PC-9 (cell line): Measurements from ENCODE around the gene DICER1. TPM values are rescaled to one million over a fixed set of nuclear protein-coding genes. Genes with fewer than 3 reads are reported as not detected.

Experiments used
- BruUV-seq: library from RNA; stranded (reverse); fragments of 400-500 nt; replicated peaks from 2 replicates; lab custom pipeline; 2021; lab: Mats Ljungman, UMichigan
- CTCF ChIA-PET: fragments of 300-600 bp; sonication (Branson Sonifier 250); formaldehyde crosslinking; loops from one replicate; lab custom pipeline; 2022; ENCODE audit warnings: antibody characterized with exemption; lab: Charles Lee
- POLR2A ChIA-PET: fragments of 300-600 bp; sonication (Branson Sonifier 250); formaldehyde crosslinking; loops from one replicate; lab custom pipeline; 2022; ENCODE audit warnings: antibody characterized with exemption; ENCODE audit not compliant: unreplicated experiment; lab: Charles Lee
- DNase-seq, 2 experiments: peaks; one replicate each; pipeline versions ENCODE4 v3.0.0 to v3.0.0-alpha.2; 2015 to 2022; ENCODE audit warnings: mixed read lengths in 1 of 2
- H2AFZ ChIP-seq: fragments of 200-600 bp; sonication (generic); 2 replicates; pipeline ENCODE4 v1.8.1; 2017; ENCODE audit warnings: antibody characterized with exemption
- H3F3A ChIP-seq: fragments of 200-600 bp; sonication (generic); 2 replicates; pipeline ENCODE4 v1.8.1; 2017; ENCODE audit warnings: antibody characterized with exemption, mild to moderate bottlenecking, low read depth; ENCODE audit not compliant: insufficient read depth
- H3K27ac ChIP-seq: fragments of 200-600 bp; sonication (generic); 2 replicates; pipeline ENCODE4 v1.6.1; 2016; ENCODE audit warnings: mixed run types
- H3K27me3 ChIP-seq: fragments of 200-600 bp; sonication (generic); 2 replicates; pipeline ENCODE4 v1.6.1; 2016; ENCODE audit warnings: low read depth, mixed run types; ENCODE audit not compliant: insufficient read depth
- H3K36me3 ChIP-seq: fragments of 200-600 bp; sonication (generic); 2 replicates; pipeline ENCODE4 v1.6.1; 2016; ENCODE audit warnings: low read depth, mixed run types
- H3K4me1 ChIP-seq: fragments of 200-600 bp; sonication (generic); replicated peaks from 2 replicates; pipeline ENCODE4 v1.6.1; 2016; ENCODE audit warnings: mixed run types; ENCODE audit not compliant: insufficient read depth
- H3K4me2 ChIP-seq: fragments of 200-600 bp; sonication (generic); 2 replicates; pipeline ENCODE4 v1.6.1; 2017; ENCODE audit warnings: mixed run types
- H3K4me3 ChIP-seq: fragments of 200-600 bp; sonication (generic); 2 replicates; pipeline ENCODE4 v1.6.1; 2016; ENCODE audit warnings: mixed run types
- H3K79me2 ChIP-seq: fragments of 200-600 bp; sonication (generic); 2 replicates; pipeline ENCODE4 v1.6.1; 2017; ENCODE audit warnings: low read depth, mixed run types
- H3K9me2 ChIP-seq: fragments of 200-600 bp; sonication (generic); 2 replicates; pipeline ENCODE4 v1.8.1; 2017; ENCODE audit warnings: mild to moderate bottlenecking; ENCODE audit not compliant: insufficient read depth
- H3K9me3 ChIP-seq: fragments of 200-600 bp; sonication (generic); 2 replicates; pipeline ENCODE4 v1.8.1; 2016; ENCODE audit warnings: low read depth; ENCODE audit not compliant: insufficient read depth
- H4K20me1 ChIP-seq: fragments of 200-600 bp; sonication (generic); 2 replicates; pipeline ENCODE4 v1.8.1; 2017; ENCODE audit not compliant: insufficient read depth
- EZH2 ChIP-seq: fragments of 200-600 bp; sonication (generic); IDR thresholded peaks from 2 replicates; pipeline ENCODE4 v1.8.0; 2017; ENCODE audit warnings: antibody characterized with exemption, low read depth
- intact Hi-C: fragments of 100-400 bp; cut with micrococcal nuclease; formaldehyde crosslinking; loops from one replicate; pipeline ENCODE4 v1.10.0; 2022; ENCODE audit not compliant: unreplicated experiment
- total RNA-seq: library from RNA; stranded (reverse); gene quantifications from 2 replicates; pipeline ENCODE4 v1.2.3, GENCODE V29; 2021
- TF ChIP-seq, protein P1 (sequence below): fragments of 200-600 bp; sonication (generic); conservative IDR thresholded peaks from 2 replicates; pipeline ENCODE4 v1.6.1; 2017; ENCODE audit warnings: mixed run types, antibody characterized with exemption, mild to moderate bottlenecking, moderate library complexity

The DICER1 gene
- total RNA-seq, 1 experiment from 2014 or later, result 15.1 TPM

- intact Hi-C loops, result no loop called here
- TF ChIP-seq, protein P1, sequence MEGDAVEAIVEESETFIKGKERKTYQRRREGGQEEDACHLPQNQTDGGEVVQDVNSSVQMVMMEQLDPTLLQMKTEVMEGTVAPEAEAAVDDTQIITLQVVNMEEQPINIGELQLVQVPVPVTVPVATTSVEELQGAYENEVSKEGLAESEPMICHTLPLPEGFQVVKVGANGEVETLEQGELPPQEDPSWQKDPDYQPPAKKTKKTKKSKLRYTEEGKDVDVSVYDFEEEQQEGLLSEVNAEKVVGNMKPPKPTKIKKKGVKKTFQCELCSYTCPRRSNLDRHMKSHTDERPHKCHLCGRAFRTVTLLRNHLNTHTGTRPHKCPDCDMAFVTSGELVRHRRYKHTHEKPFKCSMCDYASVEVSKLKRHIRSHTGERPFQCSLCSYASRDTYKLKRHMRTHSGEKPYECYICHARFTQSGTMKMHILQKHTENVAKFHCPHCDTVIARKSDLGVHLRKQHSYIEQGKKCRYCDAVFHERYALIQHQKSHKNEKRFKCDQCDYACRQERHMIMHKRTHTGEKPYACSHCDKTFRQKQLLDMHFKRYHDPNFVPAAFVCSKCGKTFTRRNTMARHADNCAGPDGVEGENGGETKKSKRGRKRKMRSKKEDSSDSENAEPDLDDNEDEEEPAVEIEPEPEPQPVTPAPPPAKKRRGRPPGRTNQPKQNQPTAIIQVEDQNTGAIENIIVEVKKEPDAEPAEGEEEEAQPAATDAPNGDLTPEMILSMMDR, result no peak
- no peak for TF ChIP-seq EZH2
- Histone ChIP-seq H3K36me3 (no peaks in the 10 kb centered on the region), H3K27ac (no peak overlapping the region), H3F3A (no peaks in the 10 kb centered on the region), H3K4me3 (no peak overlapping the region), H2AFZ (no peak overlapping the region), H4K20me1 (no peaks in the 10 kb centered on the region), H3K9me3 (no peaks in the 10 kb centered on the region), H3K4me1 (no peaks in the 10 kb centered on the region), H3K79me2 (peaks cover 9% of the 10 kb centered on the region; the same call in 1 of the 2 replicates), H3K4me2 (no peak overlapping the region), H3K27me3 (no peaks in the 10 kb centered on the region), H3K9me2 (no peaks in the 10 kb centered on the region)
- POLR2A ChIA-PET, result no interaction called here
- no peak for DNase-seq
- CTCF ChIA-PET, result interaction anchor here (0.7 kb wide), 1 partner anchor 12 kb away, joined by 3 read pairs; no protein-coding TSS in a partner anchor
- no TSS peak for BruUV-seq
Observed at GRCh38 chr14:95162641-95163040, 5.3 kb upstream of the DICER1 start.

- no TSS peak for BruUV-seq
- peak overlapping the region; percentile 75; the same call in 1 of the 2 replicates for H2AFZ ChIP-seq
- H3K9me3 ChIP-seq, result no peaks in the 10 kb centered on the region
- POLR2A ChIA-PET, result no interaction called here
- TF ChIP-seq, protein P1, result no peak
- no peak for TF ChIP-seq EZH2
- H3K36me3 ChIP-seq, result no peaks in the 10 kb centered on the region
- DNase-seq, result no peak
- CTCF ChIA-PET, result no interaction called here
- peaks cover 56% of the 10 kb centered on the region for H3K79me2 ChIP-seq
- no peaks in the 10 kb centered on the region for H3K9me2 ChIP-seq
- peak overlapping the region; percentile 83; the same call in 1 of the 2 replicates for H3K4me2 ChIP-seq
- H3F3A ChIP-seq, result no peaks in the 10 kb centered on the region
- intact Hi-C loops, result no loop called here
- no peaks in the 10 kb centered on the region for H4K20me1 ChIP-seq
- H3K4me3 ChIP-seq, result peak overlapping the region; percentile 88; the same call in 1 of the 2 replicates
- no peaks in the 10 kb centered on the region for H3K27me3 ChIP-seq
- peaks cover 8% of the 10 kb centered on the region; the same call in 1 of the 2 replicates for H3K4me1 ChIP-seq
- peak overlapping the region; percentile 82; the same call in 1 of the 2 replicates for H3K27ac ChIP-seq
Observed at GRCh38 chr14:95157048-95157326, 342 bp downstream of the DICER1 start.

DNA sequence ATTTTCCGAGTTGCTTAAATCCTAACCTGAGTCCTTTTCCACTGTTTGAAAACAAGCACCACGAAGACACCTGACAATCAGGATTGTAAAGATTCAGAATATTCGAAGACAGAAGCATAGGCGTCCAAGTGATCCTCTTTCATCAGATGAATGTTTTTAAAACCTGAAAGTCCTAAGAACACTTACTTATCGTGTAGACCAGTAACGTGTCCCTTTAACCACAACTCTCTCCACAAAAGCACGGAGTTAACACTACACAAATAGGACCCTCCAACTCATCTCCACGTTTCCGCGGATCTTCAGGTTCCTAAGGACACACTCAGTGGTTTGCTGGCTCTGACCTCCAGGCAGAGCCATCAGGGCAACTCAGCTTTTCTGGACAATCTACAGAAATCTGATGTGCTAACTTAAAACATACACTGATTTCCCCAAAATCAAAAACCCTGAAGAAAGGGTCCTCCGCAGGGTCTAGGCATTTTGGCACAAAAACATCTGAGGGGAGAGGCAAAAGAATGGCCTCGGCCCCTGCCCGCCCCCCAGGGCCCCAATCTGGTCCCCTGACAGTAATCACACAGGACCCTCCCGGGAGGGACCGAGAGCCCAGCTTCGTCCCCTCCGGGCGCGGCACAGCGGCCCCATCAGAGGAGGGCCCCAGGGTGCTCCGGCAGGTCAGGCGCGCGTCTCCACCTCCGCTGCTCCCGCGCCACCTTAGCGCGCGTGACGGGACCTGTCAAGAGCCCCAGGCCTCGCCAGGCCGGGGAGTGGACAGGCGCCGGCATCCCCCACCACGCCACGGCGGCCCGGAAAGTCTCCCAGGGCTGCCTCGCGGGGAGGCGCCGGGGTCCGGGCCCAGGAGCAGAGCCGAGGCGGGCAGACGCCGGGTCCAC, 925 bp downstream of the DICER1 start:
- no peaks in the 10 kb centered on the region for H3K36me3 ChIP-seq
- H3K27me3 ChIP-seq, result no peaks in the 10 kb centered on the region
- peak overlapping the region; percentile 75 for H2AFZ ChIP-seq
- H3K4me2 ChIP-seq, result peak overlapping the region; percentile 83
- peaks cover 8% of the 10 kb centered on the region; the same call in 1 of the 2 replicates for H3K4me1 ChIP-seq
- intact Hi-C loops, result no loop called here
- no peaks in the 10 kb centered on the region for H3K9me3 ChIP-seq
- POLR2A ChIA-PET, result no interaction called here
- H3K27ac ChIP-seq, result 0 out of 2 replicates have a peak overlapping the region, but pooled peaks have one; percentile 44
- CTCF ChIA-PET, result no interaction called here
- H3K79me2 ChIP-seq, result peaks cover 62% of the 10 kb centered on the region
- no peaks in the 10 kb centered on the region for H4K20me1 ChIP-seq
- H3K9me2 ChIP-seq, result no peaks in the 10 kb centered on the region
- no TSS peak for BruUV-seq
- H3F3A ChIP-seq, result no peaks in the 10 kb centered on the region
- H3K4me3 ChIP-seq, result peak overlapping the region; percentile 88
- DNase-seq, result peak in 1 of 2 experiments; percentile 3
- TF ChIP-seq, protein P1, result no peak
- TF ChIP-seq EZH2, result no peak
